Activated gamma-delta T cell treated with Interleukin-2 at 50 U/mL for 16 hours (primary cell): ENCODE results near the gene NAALADL2.

Source experiments
- DNase-seq: peaks from one replicate; pipeline ENCODE4 v3.0.0-alpha.2; 2020

Gene NAALADL2

DNA sequence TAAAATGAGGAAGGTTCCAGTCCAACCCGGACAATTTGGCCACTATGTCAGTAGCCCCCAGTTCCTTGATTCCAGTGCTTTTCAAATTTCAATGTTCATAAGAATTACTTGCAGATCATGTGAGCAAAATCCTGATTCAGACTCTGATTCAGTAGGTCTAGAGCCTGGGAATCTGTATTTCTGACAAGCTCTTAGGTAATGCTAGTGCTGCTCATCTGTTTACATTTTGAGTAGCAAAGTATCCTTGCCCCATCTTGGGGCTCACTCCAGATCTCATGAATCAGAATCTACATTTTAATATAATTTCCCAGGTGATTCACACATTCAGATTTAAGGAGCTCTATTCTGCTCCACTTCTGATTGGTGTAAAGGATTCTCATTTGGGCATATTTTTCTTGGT lies 142.0 kb downstream of the NAALADL2 start:
- no peak for DNase-seq

GRCh38 chr3:175002732-175003143 lies 143.6 kb downstream of the NAALADL2 start:
- no peak for DNase-seq

GRCh38 chr3:175003590-175003989 lies 144.5 kb downstream of the NAALADL2 start:
- no peak for DNase-seq

- no peak for DNase-seq
These were observed 146.1 kb downstream of the NAALADL2 start for GRCh38 chr3:175005193-175005592.

- no peak for DNase-seq
These were observed 146.7 kb downstream of the NAALADL2 start for GRCh38 chr3:175005881-175006280.

- DNase-seq = no peak
These were observed 148.2 kb downstream of the NAALADL2 start for GRCh38 chr3:175007306-175007705.

DNA sequence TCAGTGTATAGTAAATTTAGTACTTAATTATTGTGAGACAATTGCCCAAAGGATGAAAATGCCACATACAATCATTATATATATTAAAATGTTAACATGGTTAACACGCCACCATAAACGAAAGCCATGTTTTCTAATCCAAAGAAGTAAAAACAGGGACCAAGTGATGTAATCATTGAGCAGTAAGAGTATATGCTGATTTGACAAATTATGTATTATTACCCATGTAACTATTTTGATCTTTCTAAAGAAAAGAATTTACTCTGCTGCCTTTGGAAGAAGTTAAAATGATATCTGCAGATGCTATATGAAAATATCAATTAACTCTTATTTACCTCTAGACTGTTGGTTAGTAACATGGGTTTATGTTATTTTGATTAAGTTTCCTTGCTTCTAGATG lies 150.2 kb downstream of the NAALADL2 start:
- no peak for DNase-seq

- DNase-seq = no peak
These were observed 156.0 kb downstream of the NAALADL2 start for GRCh38 chr3:175015056-175015635.

DNA sequence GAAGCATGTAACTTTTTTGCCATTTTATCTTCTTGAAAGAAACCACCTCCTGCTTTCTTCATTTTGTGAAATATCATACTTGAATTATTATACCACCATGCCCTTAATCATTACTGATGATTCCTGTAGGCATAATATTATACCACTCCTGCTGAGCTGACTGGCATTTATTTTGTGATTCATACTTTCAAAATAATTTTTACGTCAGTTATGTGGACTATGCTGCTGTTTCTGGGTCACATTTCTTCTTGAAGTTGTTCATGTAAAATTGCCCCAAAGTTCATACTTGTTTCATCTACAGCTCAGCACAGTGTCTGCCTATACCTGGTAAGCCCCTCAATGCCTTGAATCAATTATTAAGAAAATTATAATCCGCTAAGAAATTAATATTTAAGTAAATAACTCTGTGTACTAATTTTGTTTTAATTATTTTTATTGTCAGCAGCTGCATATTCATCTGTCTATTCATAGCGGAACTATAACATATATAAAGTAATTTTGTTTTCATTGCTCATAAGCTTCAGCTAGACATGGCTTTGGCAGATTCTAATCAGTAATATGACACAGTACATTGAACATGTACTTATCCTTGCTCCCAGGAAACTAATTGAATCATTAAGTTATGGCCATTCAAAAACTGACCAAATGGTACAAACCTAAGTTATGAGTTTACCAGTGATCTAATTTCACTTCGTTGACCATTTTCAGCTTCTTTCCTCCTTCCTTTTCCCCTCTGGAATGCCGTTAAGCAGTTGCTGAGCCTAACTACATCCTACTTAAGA lies 160.0 kb downstream of the NAALADL2 start:
- no peak for DNase-seq

- DNase-seq = no peak
These were observed 161.0 kb downstream of the NAALADL2 start for GRCh38 chr3:175020101-175020500.

DNA sequence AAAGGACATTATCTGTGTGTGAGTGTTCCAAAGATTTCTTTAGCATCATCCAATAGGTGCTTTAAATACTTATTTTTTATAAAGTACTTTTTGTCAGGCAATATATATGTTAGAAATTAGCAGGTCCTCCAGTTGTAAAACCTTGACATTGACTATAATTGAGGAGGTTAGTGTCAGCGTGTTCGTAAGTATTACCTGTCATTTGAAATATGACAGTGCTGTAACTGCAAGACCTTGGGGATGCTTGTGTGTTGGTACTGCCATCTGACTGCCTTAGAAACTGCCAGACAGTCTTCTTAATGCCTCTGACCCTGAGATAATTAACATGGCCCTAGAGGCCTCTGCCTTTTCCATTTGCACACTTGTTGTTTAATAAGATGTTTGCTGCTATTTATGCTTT lies 170.7 kb downstream of the NAALADL2 start:
- no peak for DNase-seq

DNA sequence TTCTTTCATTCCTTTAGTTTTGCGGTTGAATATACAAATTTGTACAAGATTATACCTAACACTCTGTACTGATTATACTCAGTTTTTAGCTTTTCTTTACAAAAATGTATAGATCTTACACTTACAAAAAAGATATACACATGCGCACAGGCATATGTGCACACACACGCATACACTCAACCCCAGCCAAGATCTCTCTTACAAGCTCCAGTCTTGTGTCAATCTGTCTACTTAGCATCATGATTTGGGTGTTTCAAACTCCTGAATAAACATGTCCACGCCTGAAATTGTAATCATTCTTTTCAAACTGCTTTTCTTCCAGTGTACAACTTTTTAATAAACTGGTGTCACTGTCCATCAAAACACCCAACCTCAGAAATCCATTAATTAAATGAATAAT lies 180.7 kb downstream of the NAALADL2 start:
- DNase-seq = no peak

GRCh38 chr3:175041369-175041768 lies 182.2 kb downstream of the NAALADL2 start:
- no peak for DNase-seq

GRCh38 chr3:175046601-175047000 lies 187.5 kb downstream of the NAALADL2 start:
- no peak for DNase-seq

GRCh38 chr3:175047786-175048185 lies 188.7 kb downstream of the NAALADL2 start:
- DNase-seq = no peak

DNA sequence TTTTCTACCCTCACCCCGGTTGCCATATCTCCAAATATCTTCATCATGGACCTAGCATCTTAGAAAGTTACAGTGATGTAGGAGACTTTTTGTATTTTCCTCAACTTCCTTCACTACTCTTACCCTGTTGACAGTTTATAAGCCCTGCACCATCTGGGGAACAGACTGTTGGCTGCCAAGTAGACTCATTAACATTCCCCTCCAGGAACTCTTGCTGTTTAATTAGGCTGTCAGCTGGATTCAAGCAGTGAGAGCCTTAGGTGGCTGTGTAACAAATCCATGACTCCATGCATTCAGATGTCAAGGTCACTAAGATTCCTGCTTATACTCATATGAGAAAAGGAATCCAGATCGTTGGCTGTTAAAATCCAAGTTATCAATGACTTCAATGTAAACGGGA lies 198.3 kb downstream of the NAALADL2 start:
- DNase-seq = no peak

GRCh38 chr3:175059788-175060187 lies 200.7 kb downstream of the NAALADL2 start:
- no peak for DNase-seq

DNA sequence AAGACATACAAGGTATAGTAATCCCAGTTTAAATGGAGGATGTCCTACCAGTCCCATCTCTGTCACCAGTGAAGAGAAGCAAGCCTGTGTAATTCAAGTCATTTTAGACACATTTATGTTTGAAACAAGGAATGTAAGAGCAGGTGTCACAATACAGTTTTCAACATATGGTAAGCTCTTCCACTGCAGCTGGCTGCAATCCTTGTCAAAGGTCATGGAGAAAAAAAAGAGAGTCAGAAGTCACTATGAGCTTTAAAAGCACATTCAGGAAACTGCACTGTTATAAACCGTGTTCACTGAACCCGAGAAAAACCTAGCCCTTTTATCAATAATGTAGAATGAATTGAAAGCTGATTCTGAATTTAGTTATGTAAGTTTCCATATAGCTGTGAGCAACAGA lies 206.4 kb downstream of the NAALADL2 start:
- DNase-seq = no peak

DNA sequence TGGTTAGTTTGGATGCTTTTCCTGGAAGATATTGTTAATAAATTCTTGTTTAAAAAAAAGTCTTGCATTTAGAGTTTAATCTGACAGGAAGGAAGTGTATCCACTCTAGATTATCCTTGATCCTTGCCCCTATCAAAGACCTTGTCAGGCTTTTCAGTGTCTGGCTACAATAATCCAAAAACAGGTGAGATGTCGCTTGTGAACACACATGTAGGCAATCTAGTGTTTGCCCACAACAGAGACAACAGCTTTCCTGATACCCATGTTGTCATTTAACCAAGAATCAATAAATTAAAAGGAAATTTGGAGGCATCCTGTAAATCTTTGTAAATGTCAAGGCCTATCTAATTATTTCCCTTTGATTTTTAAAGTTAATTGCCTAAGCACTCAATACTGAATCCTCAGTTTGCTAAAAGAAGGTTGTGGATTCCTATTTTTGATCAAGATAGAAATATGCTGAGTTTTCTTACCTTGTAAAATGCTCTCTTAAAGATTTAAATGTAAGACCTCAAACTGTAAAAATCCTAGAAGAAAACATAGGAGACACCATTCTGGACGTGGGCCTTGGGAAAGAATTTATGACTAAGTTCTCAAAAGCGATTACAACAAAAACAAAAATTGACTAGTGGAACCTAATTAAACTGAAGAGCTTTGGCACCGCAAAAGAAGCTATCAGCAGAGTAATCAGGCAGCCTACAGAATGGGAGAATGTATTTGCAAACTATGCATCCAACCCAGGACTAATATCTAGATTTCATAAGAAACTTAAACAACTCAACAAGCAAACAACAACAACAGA lies 207.7 kb downstream of the NAALADL2 start:
- DNase-seq = no peak

- no peak for DNase-seq
These were observed 209.5 kb downstream of the NAALADL2 start for GRCh38 chr3:175068587-175068986.

- no peak for DNase-seq
These were observed 211.8 kb downstream of the NAALADL2 start for GRCh38 chr3:175070946-175071345.

- no peak for DNase-seq
These were observed 214.2 kb downstream of the NAALADL2 start for GRCh38 chr3:175073219-175073905.

GRCh38 chr3:175075269-175075668 lies 216.1 kb downstream of the NAALADL2 start:
- no peak for DNase-seq
